NCI-H748 treated with DMSO at 0.1 percent for 48 hours (cell line): ENCODE results near the gene CCDC97.
"Not testable (repeated sequence)": the region's sequence is repeated elsewhere in the genome, so short reads cannot be mapped to it uniquely, and the experiment has no call there.

Experiments
- DNase-seq: peaks from one replicate; lab custom pipeline; 2025; lab: John Stamatoyannopoulos, UW

CCDC97 gene

GRCh38 chr19:41339936-41340335, 30.0 kb downstream of the CCDC97 start:
- DNase-seq, result no peak

GRCh38 chr19:41341669-41342490, 31.9 kb downstream of the CCDC97 start:
- no peak for DNase-seq

DNA sequence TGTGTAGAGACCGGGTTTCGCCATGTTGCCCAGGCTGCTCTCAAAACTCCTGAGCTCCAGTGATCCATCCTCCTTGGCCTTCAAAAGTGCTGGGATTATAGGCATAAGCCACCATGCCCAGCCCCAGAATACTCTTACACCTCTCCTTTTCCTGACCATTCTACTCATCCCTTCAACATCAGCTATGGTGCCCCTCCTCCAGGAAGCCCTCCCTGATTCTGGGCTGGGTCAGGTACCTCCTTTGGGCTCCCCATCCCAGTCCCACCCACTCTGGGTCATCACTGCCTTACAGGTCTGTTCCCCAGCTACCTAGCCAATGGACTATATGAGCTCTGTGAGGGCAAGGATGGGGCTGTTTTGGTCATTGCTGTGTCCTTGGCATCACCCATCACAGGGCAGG, 34.2 kb downstream of the CCDC97 start:
- no peak for DNase-seq

DNA sequence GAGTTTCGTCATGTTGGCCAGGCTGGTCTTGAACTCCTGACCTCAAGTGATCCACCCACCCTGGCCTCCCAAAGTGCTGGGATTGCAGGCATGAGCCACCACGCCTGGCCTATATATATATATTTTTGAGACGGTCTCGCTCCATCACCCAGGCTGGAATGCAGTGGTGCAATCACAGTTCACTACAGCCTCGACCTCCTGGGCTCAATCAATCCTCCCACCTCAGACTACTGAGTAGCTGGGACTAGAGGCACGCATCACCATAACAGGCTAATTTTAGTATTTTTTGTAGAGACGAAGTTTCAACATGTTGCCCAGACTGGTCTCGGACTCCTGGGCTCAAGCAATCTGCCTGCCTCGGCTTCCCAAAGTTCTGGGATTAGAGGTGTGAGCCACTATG, 36.9 kb downstream of the CCDC97 start:
- DNase-seq, result not testable (repeated sequence)

DNA sequence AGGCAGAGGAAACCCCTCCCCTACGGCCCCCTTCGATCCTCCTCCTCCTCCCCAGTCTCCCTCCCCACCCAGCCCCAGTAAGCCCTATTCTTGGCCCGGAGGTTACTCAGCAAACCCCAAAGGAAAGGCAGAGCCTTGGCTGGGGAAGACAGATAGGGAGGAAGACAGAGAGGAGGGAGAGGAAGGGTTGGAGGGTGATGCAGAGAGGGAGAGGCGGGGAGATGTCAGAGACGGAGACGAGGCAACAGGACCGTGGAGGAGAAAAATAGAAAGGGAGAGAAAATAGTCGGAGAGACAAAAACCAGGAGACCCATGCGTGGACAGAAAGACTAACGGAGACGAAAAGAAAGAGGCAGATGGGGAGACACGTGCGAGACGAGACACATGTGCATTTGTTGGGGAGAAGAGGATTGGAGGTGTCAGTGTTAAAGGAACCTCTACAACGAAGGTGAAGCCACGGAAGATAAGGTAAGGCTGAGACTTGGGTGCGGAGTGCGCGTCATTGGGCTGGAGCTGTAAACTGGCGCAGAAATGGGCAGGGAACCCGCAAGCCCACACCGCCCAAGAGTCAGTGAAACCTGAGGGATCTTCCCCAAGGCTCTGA, 40.9 kb downstream of the CCDC97 start:
- no peak for DNase-seq

- no peak for DNase-seq
Measured at GRCh38 chr19:41351339-41352245, 41.6 kb downstream of the CCDC97 start.

- DNase-seq, result no peak
Measured at GRCh38 chr19:41352279-41352608, 42.3 kb downstream of the CCDC97 start.

GRCh38 chr19:41352609-41353465, 42.9 kb downstream of the CCDC97 start:
- peak; percentile 57 for DNase-seq

- peak; percentile 49 for DNase-seq
Measured at GRCh38 chr19:41353466-41354342, 43.7 kb downstream of the CCDC97 start, which contains the start of gene TGFB1. TGFB1 (minus strand) TSS chr19:41353922; CDS start chr19:41353044, 878 bp downstream.

DNA sequence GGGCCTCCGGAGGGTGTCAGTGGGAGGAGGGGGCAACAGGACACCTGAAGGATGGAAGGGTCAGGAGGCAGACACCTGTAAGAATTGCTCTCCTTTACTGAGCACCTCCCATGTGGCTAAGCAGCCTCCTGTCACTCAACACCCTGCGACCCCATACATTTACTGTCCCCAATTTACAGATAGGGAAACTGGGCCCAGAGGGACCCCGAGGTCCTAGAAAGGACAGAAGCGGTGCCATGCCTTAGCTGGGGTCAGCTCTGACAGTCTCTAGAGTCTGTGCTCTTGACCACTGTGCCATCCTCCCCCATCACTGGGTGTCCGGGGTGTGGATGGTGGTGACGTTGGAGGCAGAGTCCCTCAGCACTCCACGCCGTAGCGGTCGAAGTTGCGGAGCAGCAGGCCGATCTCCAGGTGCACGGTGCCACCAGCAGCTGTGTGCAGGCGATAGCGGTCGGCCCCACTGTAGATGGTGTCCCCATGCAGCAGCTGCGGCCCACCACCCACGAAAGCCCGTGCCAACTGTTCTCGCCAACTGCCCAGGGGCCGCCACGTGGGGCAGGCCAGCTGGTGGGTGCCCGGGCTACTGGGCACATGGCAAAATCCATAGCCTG, 44.5 kb downstream of the CCDC97 start:
- no peak for DNase-seq

GRCh38 chr19:41355035-41355434, 45.1 kb downstream of the CCDC97 start:
- DNase-seq, result no peak

DNA sequence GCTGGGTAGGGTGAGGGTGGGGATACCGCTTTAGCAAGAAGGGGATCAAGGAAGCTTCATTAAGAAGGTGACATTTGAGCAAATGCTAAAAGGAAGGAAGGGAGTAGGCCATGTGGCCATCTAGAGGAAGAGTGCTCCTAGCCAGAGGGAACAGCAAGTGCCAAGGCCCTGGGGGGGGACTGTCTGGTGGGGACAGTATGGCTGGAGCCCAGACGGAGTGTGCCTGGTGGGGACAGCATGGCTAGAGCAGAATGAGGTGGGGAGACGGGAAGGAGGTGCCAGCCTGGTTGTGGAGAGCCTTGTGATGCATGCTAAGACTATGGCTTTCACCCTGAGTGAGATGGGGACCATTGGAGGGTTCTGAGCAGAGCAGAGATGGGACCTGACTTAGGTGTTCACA, 45.8 kb downstream of the CCDC97 start:
- DNase-seq, result no peak

DNA sequence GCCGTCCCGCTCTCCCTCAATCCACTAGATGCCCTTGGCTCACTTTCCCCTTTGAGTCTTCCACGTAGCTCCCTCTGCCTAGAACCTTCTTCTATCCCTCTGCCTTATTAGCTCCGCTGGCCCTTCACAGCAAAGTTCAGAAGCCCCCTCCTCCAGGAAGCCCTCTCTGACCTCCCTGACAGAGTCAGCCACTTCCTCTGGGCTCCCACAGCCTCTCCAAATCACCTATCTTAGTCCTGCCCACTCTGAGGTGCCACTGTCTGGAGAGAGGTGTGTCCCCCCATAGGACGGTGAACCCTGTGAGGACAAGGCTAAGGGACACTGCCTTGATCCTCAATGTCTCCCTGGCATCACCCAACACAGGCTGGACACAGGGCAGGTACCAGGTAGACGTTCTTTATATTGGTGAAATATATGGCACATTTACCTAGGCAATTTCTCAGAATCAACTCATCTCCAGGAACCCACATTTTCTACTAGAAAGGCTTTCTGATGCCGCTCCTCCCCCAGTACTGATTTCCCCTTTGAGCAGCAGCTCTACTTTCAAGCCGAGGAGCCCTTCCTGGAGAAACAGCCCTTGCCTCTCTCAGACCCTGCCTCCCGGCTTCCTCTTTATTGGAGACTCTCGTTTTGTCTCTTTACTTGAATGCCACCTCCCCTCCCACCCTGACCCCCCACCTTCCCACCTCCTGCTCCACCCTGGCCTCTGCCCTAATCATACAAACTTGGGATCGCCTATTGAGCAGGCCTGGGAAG, 47.2 kb downstream of the CCDC97 start:
- no peak for DNase-seq

- no peak for DNase-seq
Measured at GRCh38 chr19:41357746-41358145, 47.8 kb downstream of the CCDC97 start.

- DNase-seq, result no peak
Measured at GRCh38 chr19:41359741-41360140, 49.8 kb downstream of the CCDC97 start.

GRCh38 chr19:41362143-41362847, 52.3 kb downstream of the CCDC97 start:
- DNase-seq, result no peak

GRCh38 chr19:41363371-41363752, 53.4 kb downstream of the CCDC97 start:
- DNase-seq, result no peak

DNA sequence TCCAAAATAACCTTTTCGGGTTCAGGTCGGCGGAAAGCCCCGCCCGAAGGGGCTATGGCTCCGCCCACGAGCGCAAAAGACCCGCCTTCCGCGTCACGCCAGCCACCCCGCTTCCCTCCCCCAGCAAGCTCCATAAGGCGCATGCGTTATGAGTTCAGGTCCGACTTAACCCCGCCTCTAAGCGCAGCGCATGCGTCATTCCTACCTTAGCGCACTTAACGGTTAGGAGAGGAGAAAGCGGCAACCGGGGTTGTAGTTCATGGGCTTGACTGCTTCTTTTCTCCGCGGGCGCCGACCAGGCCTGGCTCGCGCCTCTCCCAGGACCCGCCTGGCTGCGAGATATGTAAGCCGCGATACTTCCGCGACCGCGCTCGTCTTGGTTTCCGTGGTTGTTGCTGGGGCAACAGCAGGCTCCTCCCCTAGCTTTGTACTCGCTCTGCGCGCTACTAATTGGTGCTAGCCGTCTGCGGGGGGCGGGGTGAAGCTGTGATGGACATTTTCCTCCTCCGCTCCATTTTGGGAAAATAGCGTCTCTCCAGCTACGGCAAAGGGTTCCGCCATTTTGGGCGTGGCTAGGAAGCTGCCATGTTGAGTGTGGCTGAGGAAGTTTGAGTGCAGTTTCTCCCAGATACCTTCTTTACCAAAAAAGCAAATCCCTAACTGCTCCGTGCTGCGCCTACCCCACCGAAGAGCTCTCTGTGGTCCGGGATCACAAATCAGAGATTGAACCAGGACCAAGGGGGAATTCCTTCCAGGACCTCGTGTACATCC, 54.0 kb downstream of the CCDC97 start, which contains the start of gene B9D2:
Gene B9D2 (minus strand): TSS at position 397 of the 771 bp plus-strand sequence. CDS start 630 bp downstream, outside the sequence.
- peak; percentile 99 for DNase-seq
